Endothelial cell of umbilical vein (primary cell): Measurements from ENCODE around the gene KAZN. TPM values are rescaled to one million over a fixed set of nuclear protein-coding genes. Genes with fewer than 3 reads are reported as not detected.

Experiments used
- BruUV-seq: library from RNA; stranded (reverse); fragments of 400-500 nt; replicated peaks from 2 replicates; lab custom pipeline; 2021; lab: Mats Ljungman, UMichigan
- CTCF ChIA-PET: fragments of 300-600, 350-600 bp; sonication (Branson Sonifier 250); formaldehyde crosslinking; loops from one replicate; lab custom pipeline; 2021; ENCODE audit warnings: antibody characterized with exemption, inconsistent platforms; lab: Charles Lee
- POLR2A ChIA-PET: fragments of 300-600, 350-600 bp; sonication (Branson Sonifier 250); formaldehyde crosslinking; loops from one replicate; lab custom pipeline; 2021; ENCODE audit warnings: antibody characterized with exemption, inconsistent platforms; lab: Charles Lee
- DNase-seq: peaks from one replicate; pipeline ENCODE4 v3.0.0-alpha.2; 2011; ENCODE audit warnings: low read depth, low spot score
- FAIRE-seq: peaks from 2 replicates; lab custom pipeline; 2011; peaks lifted over from hg19 to GRCh38; lab: Jason Lieb, UNC
- H2AFZ ChIP-seq: 2 replicates; pipeline ENCODE4 v1.6.0; 2012; ENCODE audit warnings: low read depth, low read length, control low read depth, inconsistent platforms
- H3K27ac ChIP-seq: 2 replicates; pipeline ENCODE4 v1.5.1; 2011; ENCODE audit warnings: low read depth, mild to moderate bottlenecking, control low read depth, low read length, moderate library complexity; ENCODE audit not compliant: insufficient read depth
- H3K27me3 ChIP-seq, 2 experiments: 2 replicates each; pipeline versions ENCODE4 v1.6.0 to v1.6.1; 2011; ENCODE audit warnings: low read length in 2 of 2, mixed read lengths in 1 of 2; ENCODE audit not compliant: control insufficient read depth in 2 of 2, insufficient read depth in 2 of 2
- H3K36me3 ChIP-seq, 2 experiments: 2 replicates in 1 of 2; 3 replicates in 1 of 2; pipeline ENCODE4 v1.5.1; 2011; ENCODE audit warnings: low read length in 2 of 2, mild to moderate bottlenecking in 1 of 2, moderate library complexity in 1 of 2; ENCODE audit not compliant: control insufficient read depth in 2 of 2, insufficient read depth in 2 of 2; ENCODE audit errors: extremely low read depth in 1 of 2
- H3K4me1 ChIP-seq: 3 replicates; pipeline ENCODE4 v1.5.1; 2011; ENCODE audit warnings: mild to moderate bottlenecking, low read length; ENCODE audit not compliant: control insufficient read depth, insufficient read depth; ENCODE audit errors: extremely low read depth
- H3K4me2 ChIP-seq: 2 replicates; pipeline ENCODE4 v1.6.1; 2011; ENCODE audit warnings: low read length, control low read depth, mixed read lengths; ENCODE audit not compliant: insufficient read depth
- H3K4me3 ChIP-seq, 3 experiments: fragments of 200-600 bp in 1 of 3; sonication (generic), shearing (Covaris generic) in 1 of 3; replicated peaks in 1 of 3; 2 replicates each; pipeline ENCODE4 v1.5.1; 2011 to 2016; ENCODE audit warnings: control low read depth in 3 of 3, low read length in 3 of 3, mild to moderate bottlenecking in 2 of 3, inconsistent platforms in 1 of 3, low read depth in 1 of 3, moderate library complexity in 1 of 3; ENCODE audit not compliant: insufficient read depth in 1 of 3
- H3K79me2 ChIP-seq: 2 replicates; pipeline ENCODE4 v1.6.0; 2012; ENCODE audit warnings: low read length, inconsistent platforms; ENCODE audit not compliant: control insufficient read depth, insufficient read depth
- H3K9ac ChIP-seq: replicated peaks from 2 replicates; pipeline ENCODE3; 2011; ENCODE audit warnings: low read length, control low read depth; ENCODE audit not compliant: insufficient read depth; ENCODE audit errors: extremely low read depth
- H3K9me1 ChIP-seq: replicated peaks from 3 replicates; pipeline ENCODE4 v1.6.0; 2011; ENCODE audit warnings: mild to moderate bottlenecking, low read length; ENCODE audit not compliant: control insufficient read depth, insufficient read depth; ENCODE audit errors: extremely low read depth
- H3K9me3 ChIP-seq: replicated peaks from 2 replicates; pipeline ENCODE4 v1.5.1; 2012; ENCODE audit warnings: low read length, inconsistent platforms; ENCODE audit not compliant: control insufficient read depth, insufficient read depth
- H4K20me1 ChIP-seq: replicated peaks from 2 replicates; pipeline ENCODE3; 2011; ENCODE audit warnings: mild to moderate bottlenecking, low read length; ENCODE audit not compliant: control insufficient read depth, insufficient read depth; ENCODE audit errors: extremely low read depth
- EZH2 ChIP-seq: IDR thresholded peaks from 2 replicates; pipeline ENCODE4 v1.6.1; 2012; ENCODE audit warnings: borderline replicate concordance, low read depth, mild to moderate bottlenecking, moderate library complexity, low read length, inconsistent platforms; ENCODE audit not compliant: severe bottlenecking
- FOS ChIP-seq: IDR thresholded peaks from 2 replicates; pipeline ENCODE4 v1.6.1; 2011; ENCODE audit warnings: mild to moderate bottlenecking, low read length, moderate library complexity, borderline replicate concordance; ENCODE audit not compliant: insufficient read depth
- GATA2 ChIP-seq: IDR thresholded peaks from 2 replicates; pipeline ENCODE4 v1.7.0; 2011; ENCODE audit warnings: low read depth, mild to moderate bottlenecking, moderate library complexity, mixed read lengths, low read length; ENCODE audit not compliant: insufficient read length, insufficient read depth
- JUN ChIP-seq: IDR thresholded peaks from 2 replicates; pipeline ENCODE4 v1.6.1; 2011; ENCODE audit warnings: borderline replicate concordance, low read depth; ENCODE audit not compliant: insufficient read length, insufficient read depth
- MAX ChIP-seq: IDR thresholded peaks from 2 replicates; pipeline ENCODE4 v1.6.1; 2011; ENCODE audit not compliant: insufficient read depth, insufficient read length
- MYC ChIP-seq: IDR thresholded peaks from one replicate; pipeline ENCODE4 v1.6.1; 2011; ENCODE audit warnings: mild to moderate bottlenecking, low read depth, low read length
- POLR2A ChIP-seq: IDR thresholded peaks from 2 replicates; pipeline ENCODE4 v1.6.1; 2012; ENCODE audit warnings: low read depth, mild to moderate bottlenecking, control low read depth, low read length
- POLR2AphosphoS5 ChIP-seq: IDR thresholded peaks from 2 replicates; pipeline ENCODE4 v1.6.1; 2012; ENCODE audit warnings: low read depth, mild to moderate bottlenecking, control low read depth, low read length, moderate library complexity; ENCODE audit not compliant: insufficient read depth
- dilution Hi-C: fragments of 300-500 bp; cut with MboI; formaldehyde crosslinking; loops from one replicate; pipeline ENCODE4 v1.15.0; 2019; ENCODE audit warnings: low sequenced_read_pairs; ENCODE audit not compliant: extremely low pct_ligation_motif_present
- intact Hi-C: fragments of 100-400 bp; cut with micrococcal nuclease; formaldehyde crosslinking; loops from one replicate; pipeline ENCODE4 v1.10.0; 2022
- polyA plus RNA-seq, 4 experiments: library from polyadenylated mRNA; depleted of rRNA in 3 of 4; stranded (reverse) in 3 of 4; unstranded in 1 of 4; fragments of >200 nt; gene quantifications; 2 replicates each; pipeline versions ENCODE4 v1.2.1 to v1.2.3, GENCODE V29; 2011 to 2012; ENCODE audit warnings: missing spikeins in 1 of 4
- total RNA-seq: library from RNA; stranded (reverse); gene quantifications from 2 replicates; pipeline ENCODE4 v1.2.3, GENCODE V29; 2021
- TF ChIP-seq, protein P1 (sequence below), 2 donors: IDR thresholded peaks; 1 replicate in 1 of 2; 2 replicates in 1 of 2; pipeline ENCODE4 v1.5.1; 2011; ENCODE audit warnings: low read length in 2 of 2, mild to moderate bottlenecking in 2 of 2, moderate library complexity in 2 of 2, control low read depth in 1 of 2, inconsistent platforms in 1 of 2, low read depth in 1 of 2; ENCODE audit not compliant: insufficient read depth in 1 of 2; ENCODE audit errors: extremely low read depth in 1 of 2

Gene KAZN
- total and polyA plus RNA-seq, 2 donors (not counting 3 experiments of a cell fraction or from before 2014, with no cell fraction given): 1.6 to 5.8 TPM

DNA sequence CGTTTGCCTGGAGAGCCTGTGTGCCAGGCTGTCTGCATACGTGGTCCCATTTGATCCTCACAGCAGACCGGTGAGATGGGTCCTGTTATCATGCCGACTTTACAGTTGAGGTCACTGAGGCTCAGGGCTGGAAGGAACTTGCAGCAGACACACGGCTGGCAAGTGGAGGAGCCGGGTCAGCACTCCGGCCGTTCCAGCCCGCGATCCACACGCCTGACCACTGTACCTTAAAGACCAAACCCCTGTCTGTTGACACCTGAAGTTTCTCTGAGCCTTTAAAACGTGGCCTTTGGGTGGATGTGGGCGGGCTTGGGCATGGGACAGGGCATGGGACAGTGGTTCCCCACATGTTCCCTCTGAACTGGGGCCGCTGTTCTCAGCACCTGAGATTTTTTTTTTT, 383.5 kb downstream of the KAZN start:
- ChIA-PET POLR2A (no interaction called here), CTCF (no interaction called here)
- DNase-seq (no peak), FAIRE-seq (no peak)
- H2AFZ ChIP-seq: no peak overlapping the region
- no peaks in the 10 kb centered on the region for H4K20me1 ChIP-seq
- TF ChIP-seq MYC: no peak
- no peak for TF ChIP-seq MAX
- TF ChIP-seq, protein P1, sequence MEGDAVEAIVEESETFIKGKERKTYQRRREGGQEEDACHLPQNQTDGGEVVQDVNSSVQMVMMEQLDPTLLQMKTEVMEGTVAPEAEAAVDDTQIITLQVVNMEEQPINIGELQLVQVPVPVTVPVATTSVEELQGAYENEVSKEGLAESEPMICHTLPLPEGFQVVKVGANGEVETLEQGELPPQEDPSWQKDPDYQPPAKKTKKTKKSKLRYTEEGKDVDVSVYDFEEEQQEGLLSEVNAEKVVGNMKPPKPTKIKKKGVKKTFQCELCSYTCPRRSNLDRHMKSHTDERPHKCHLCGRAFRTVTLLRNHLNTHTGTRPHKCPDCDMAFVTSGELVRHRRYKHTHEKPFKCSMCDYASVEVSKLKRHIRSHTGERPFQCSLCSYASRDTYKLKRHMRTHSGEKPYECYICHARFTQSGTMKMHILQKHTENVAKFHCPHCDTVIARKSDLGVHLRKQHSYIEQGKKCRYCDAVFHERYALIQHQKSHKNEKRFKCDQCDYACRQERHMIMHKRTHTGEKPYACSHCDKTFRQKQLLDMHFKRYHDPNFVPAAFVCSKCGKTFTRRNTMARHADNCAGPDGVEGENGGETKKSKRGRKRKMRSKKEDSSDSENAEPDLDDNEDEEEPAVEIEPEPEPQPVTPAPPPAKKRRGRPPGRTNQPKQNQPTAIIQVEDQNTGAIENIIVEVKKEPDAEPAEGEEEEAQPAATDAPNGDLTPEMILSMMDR (IDR thresholded peaks at IDR 0.05; ENCODE audit: extremely low read depth in 1 of 2, insufficient read depth in 1 of 2, low read depth in 1 of 2, low read length in 2 of 2): no peak
- no peak for TF ChIP-seq JUN
- no peak for TF ChIP-seq GATA2
- TF ChIP-seq POLR2AphosphoS5: no peak
- TF ChIP-seq POLR2A: no peak
- TF ChIP-seq EZH2: no peak
- TF ChIP-seq FOS: no peak
- no peaks in the 10 kb centered on the region for H3K4me1 ChIP-seq
- no peak overlapping the region for H3K4me3 ChIP-seq
- H3K9me1 ChIP-seq: no peaks in the 10 kb centered on the region
- H3K27ac ChIP-seq: no peak overlapping the region
- H3K4me2 ChIP-seq: no peak overlapping the region
- no peaks in the 10 kb centered on the region for H3K9me3 ChIP-seq
- dilution Hi-C loops (no loop called here), intact Hi-C loops (no loop called here)
- no TSS peak for BruUV-seq
- no peaks in the 10 kb centered on the region for H3K27me3 ChIP-seq
- H3K79me2 ChIP-seq: no peaks in the 10 kb centered on the region
- no peak overlapping the region for H3K9ac ChIP-seq
- H3K36me3 ChIP-seq: no peaks in the 10 kb centered on the region
